Immature natural killer cell (primary cell): ENCODE data around the gene TNNC1. TPM values are rescaled to one million over a fixed set of nuclear protein-coding genes. Genes with fewer than 3 reads are reported as not detected.

Source experiments
- DNase-seq, 3 donors: peaks; one replicate each; pipeline ENCODE4 v3.0.0; 2022; ENCODE audit warnings: mixed read lengths in 1 of 3
- H3K27ac Mint-ChIP-seq, 6 donors: one replicate each; pipeline ENCODE4 v1.8.0; 2020; ENCODE audit warnings: mixed read lengths in 6 of 6, mild to moderate bottlenecking in 5 of 6, inconsistent platforms in 4 of 6, moderate library complexity in 3 of 6
- H3K27me3 Mint-ChIP-seq, 3 donors: one replicate each; pipeline ENCODE4 v1.8.0; 2020 to 2021; ENCODE audit warnings: low read depth in 3 of 3, mild to moderate bottlenecking in 3 of 3, mixed read lengths in 3 of 3, moderate library complexity in 3 of 3, inconsistent platforms in 1 of 3
- H3K36me3 Mint-ChIP-seq, 3 donors: one replicate each; pipeline ENCODE4 v1.8.0; 2020; ENCODE audit warnings: mixed read lengths in 3 of 3, inconsistent platforms in 2 of 3, mild to moderate bottlenecking in 2 of 3
- H3K4me1 Mint-ChIP-seq, 2 donors: one replicate each; pipeline ENCODE4 v1.8.0; 2020; ENCODE audit warnings: inconsistent platforms in 2 of 2, mild to moderate bottlenecking in 2 of 2, mixed read lengths in 2 of 2, moderate library complexity in 1 of 2
- H3K4me3 Mint-ChIP-seq, 5 donors: one replicate each; pipeline ENCODE4 v1.8.0; 2020; ENCODE audit warnings: mild to moderate bottlenecking in 5 of 5, mixed read lengths in 5 of 5, inconsistent platforms in 3 of 5, moderate library complexity in 3 of 5
- H3K9me3 Mint-ChIP-seq, 6 donors: one replicate each; pipeline ENCODE4 v1.8.0; 2020; ENCODE audit warnings: mild to moderate bottlenecking in 6 of 6, mixed read lengths in 6 of 6, inconsistent platforms in 4 of 6, moderate library complexity in 3 of 6
- polyA plus RNA-seq, 3 donors: library from polyadenylated mRNA; unstranded; fragments of 300-500 nt; fragmentation: Illumina TruSeq; gene quantifications; one replicate each; pipeline ENCODE4 v1.2.3, GENCODE V29; 2021

The TNNC1 gene
- polyA plus RNA-seq, 3 donors from 2014 or later, result not detected

DNA sequence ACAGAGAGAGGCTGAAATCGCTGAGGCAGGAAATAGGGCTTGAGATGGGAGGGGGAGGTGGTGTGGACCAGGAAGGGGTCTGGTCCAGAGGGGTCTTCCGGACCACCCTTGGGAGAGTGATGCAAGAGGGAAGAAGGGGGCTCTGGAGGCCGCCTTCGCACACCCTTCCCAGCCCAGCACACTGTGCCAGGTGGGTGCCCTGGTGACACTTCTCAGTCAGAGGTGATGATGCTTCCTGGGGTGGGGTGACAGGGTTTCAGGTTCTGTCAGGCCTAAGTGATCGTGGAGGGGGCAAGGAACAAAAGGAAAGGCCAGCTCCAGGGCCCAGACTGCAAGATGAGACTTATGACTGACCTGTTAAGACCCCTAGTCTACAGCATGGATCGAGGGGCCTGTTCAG lies 21.6 kb downstream of the TNNC1 start:
- peak overlapping the region in 1 of 6 donors; percentile 55 for H3K27ac Mint-ChIP-seq
- peaks cover 0 to 2% (median 2%) of the 10 kb centered on the region in 3 donors for H3K27me3 Mint-ChIP-seq
- no peak for DNase-seq
- no peaks in the 10 kb centered on the region for H3K4me1 Mint-ChIP-seq
- H3K4me3 Mint-ChIP-seq, result no peak overlapping the region
- H3K36me3 Mint-ChIP-seq, result no peaks in the 10 kb centered on the region
- no peaks in the 10 kb centered on the region for H3K9me3 Mint-ChIP-seq

GRCh38 chr3:52431459-52432223 lies 22.2 kb downstream of the TNNC1 start:
- peaks cover 0 to 2% (median 2%) of the 10 kb centered on the region in 3 donors for H3K27me3 Mint-ChIP-seq
- no peak overlapping the region for H3K4me3 Mint-ChIP-seq
- no peak for DNase-seq
- H3K9me3 Mint-ChIP-seq, result no peaks in the 10 kb centered on the region
- H3K27ac Mint-ChIP-seq, result no peak overlapping the region
- H3K4me1 Mint-ChIP-seq, result no peaks in the 10 kb centered on the region
- H3K36me3 Mint-ChIP-seq, result no peaks in the 10 kb centered on the region

GRCh38 chr3:52430416-52430810 lies 23.4 kb downstream of the TNNC1 start:
- Mint-ChIP-seq H3K9me3 (no peaks in the 10 kb centered on the region), H3K27ac (no peak overlapping the region)

GRCh38 chr3:52429779-52430415 lies 23.9 kb downstream of the TNNC1 start:
- Mint-ChIP-seq H3K9me3 (no peaks in the 10 kb centered on the region), H3K27ac (no peak overlapping the region), H3K4me3 (no peak overlapping the region), H3K27me3 (peaks cover 0 to 2% (median 2%) of the 10 kb centered on the region in 3 donors), H3K4me1 (no peaks in the 10 kb centered on the region), H3K36me3 (no peaks in the 10 kb centered on the region)
- no peak for DNase-seq

More at GRCh38 chr3:52430416-52430810, 23.4 kb downstream of the TNNC1 start:
- no peak for DNase-seq
- H3K4me3 Mint-ChIP-seq, result no peak overlapping the region
- no peaks in the 10 kb centered on the region for H3K4me1 Mint-ChIP-seq
- H3K27me3 Mint-ChIP-seq, result peaks cover 0 to 2% (median 2%) of the 10 kb centered on the region in 3 donors
- H3K36me3 Mint-ChIP-seq, result no peaks in the 10 kb centered on the region

GRCh38 chr3:52429031-52429430 lies 24.8 kb downstream of the TNNC1 start:
- no peaks in the 10 kb centered on the region for H3K4me1 Mint-ChIP-seq
- H3K27me3 Mint-ChIP-seq, result peaks cover 0 to 2% (median 0%) of the 10 kb centered on the region in 3 donors
- DNase-seq, result no peak
- no peaks in the 10 kb centered on the region for H3K9me3 Mint-ChIP-seq
- no peak overlapping the region for H3K27ac Mint-ChIP-seq
- H3K4me3 Mint-ChIP-seq, result no peak overlapping the region
- H3K36me3 Mint-ChIP-seq, result no peaks in the 10 kb centered on the region

DNA sequence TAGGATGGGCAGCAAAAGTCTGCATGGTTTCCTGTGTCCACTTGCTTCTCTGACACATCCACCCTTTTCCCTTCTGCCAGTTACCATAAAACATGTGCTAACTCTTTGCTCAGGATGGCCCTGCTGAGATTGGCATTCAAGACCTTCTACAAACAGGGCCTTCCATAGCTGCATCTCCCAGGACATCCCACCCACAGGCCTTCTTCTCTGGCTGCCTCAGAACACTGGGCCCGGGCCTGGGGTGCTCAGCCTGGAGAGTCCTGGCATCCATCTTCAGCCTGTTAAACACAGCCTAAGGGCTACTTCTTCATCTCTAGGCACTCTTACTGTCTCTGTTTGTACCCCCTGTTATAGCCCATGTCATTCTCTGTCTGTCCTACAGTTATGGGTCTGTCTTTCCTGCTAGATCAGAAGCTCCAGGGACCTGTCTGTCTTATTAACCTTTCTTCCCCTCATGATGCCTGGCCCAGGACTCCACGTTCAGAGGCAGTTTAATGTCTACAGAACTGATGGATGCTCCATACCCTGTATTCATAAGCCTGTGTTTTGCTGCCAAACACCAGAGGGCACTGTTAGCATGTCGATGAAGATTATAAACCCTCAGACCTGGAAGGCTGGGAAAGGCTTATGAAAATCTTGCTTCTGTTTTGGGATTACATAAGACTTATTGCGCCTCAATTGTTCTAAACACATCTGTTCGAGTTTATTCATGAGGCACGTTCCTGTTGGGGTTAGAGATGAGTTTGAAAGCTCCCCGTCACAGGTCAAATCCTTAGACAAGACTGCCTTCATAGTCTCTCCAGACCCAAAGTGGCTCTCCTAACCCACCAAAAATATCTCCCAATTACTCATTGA lies 25.5 kb downstream of the TNNC1 start:
- peak; percentile 25 to 39 (median 34) for DNase-seq
- Mint-ChIP-seq H3K9me3 (no peaks in the 10 kb centered on the region), H3K27ac (no peak overlapping the region), H3K27me3 (peaks cover 0 to 2% (median 0%) of the 10 kb centered on the region in 3 donors), H3K4me3 (no peak overlapping the region), H3K36me3 (no peaks in the 10 kb centered on the region), H3K4me1 (no peaks in the 10 kb centered on the region)

GRCh38 chr3:52423173-52423572 lies 30.7 kb downstream of the TNNC1 start:
- no peak for DNase-seq
- H3K27ac Mint-ChIP-seq, result peak overlapping the region in 1 of 6 donors; percentile 54
- H3K27me3 Mint-ChIP-seq, result no peaks in the 10 kb centered on the region
- no peak overlapping the region for H3K4me3 Mint-ChIP-seq
- H3K4me1 Mint-ChIP-seq, result no peaks in the 10 kb centered on the region
- H3K9me3 Mint-ChIP-seq, result no peaks in the 10 kb centered on the region
- H3K36me3 Mint-ChIP-seq, result peaks cover 0 to 7% (median 4%) of the 10 kb centered on the region in 3 donors

GRCh38 chr3:52422669-52423068 lies 31.2 kb downstream of the TNNC1 start:
- Mint-ChIP-seq H3K4me3 (no peak overlapping the region), H3K9me3 (no peaks in the 10 kb centered on the region), H3K27ac (no peak overlapping the region)

GRCh38 chr3:52420388-52420787 lies 33.5 kb downstream of the TNNC1 start:
- Mint-ChIP-seq H3K9me3 (no peaks in the 10 kb centered on the region), H3K4me3 (no peak overlapping the region), H3K27ac (no peak overlapping the region), H3K4me1 (no peaks in the 10 kb centered on the region), H3K27me3 (no peaks in the 10 kb centered on the region), H3K36me3 (peaks cover 0 to 11% (median 7%) of the 10 kb centered on the region in 3 donors)
- DNase-seq, result no peak

More at GRCh38 chr3:52422669-52423068, 31.2 kb downstream of the TNNC1 start:
- no peak for DNase-seq
- H3K36me3 Mint-ChIP-seq, result peaks cover 0 to 7% (median 4%) of the 10 kb centered on the region in 3 donors
- no peaks in the 10 kb centered on the region for H3K4me1 Mint-ChIP-seq
- H3K27me3 Mint-ChIP-seq, result no peaks in the 10 kb centered on the region

GRCh38 chr3:52415800-52416199 lies 38.0 kb downstream of the TNNC1 start:
- Mint-ChIP-seq H3K36me3 (peaks cover 0 to 12% (median 7%) of the 10 kb centered on the region in 3 donors), H3K4me3 (no peak overlapping the region), H3K27me3 (peaks cover 2 to 3% (median 2%) of the 10 kb centered on the region in 3 donors), H3K4me1 (peaks cover 14 to 16% of the 10 kb centered on the region in 2 donors), H3K9me3 (no peaks in the 10 kb centered on the region), H3K27ac (no peak overlapping the region)
- DNase-seq, result no peak

GRCh38 chr3:52408466-52408865 lies 45.4 kb downstream of the TNNC1 start:
- Mint-ChIP-seq H3K4me1 (peaks cover 37 to 46% of the 10 kb centered on the region in 2 donors), H3K27ac (peak overlapping the region; percentile 85 to 98 (median 96)), H3K27me3 (peaks cover 5 to 11% (median 7%) of the 10 kb centered on the region in 3 donors), H3K9me3 (no peaks in the 10 kb centered on the region), H3K36me3 (peaks cover 0 to 24% (median 3%) of the 10 kb centered on the region in 3 donors), H3K4me3 (peak overlapping the region; percentile 89 to 97 (median 94))
- no peak for DNase-seq

DNA sequence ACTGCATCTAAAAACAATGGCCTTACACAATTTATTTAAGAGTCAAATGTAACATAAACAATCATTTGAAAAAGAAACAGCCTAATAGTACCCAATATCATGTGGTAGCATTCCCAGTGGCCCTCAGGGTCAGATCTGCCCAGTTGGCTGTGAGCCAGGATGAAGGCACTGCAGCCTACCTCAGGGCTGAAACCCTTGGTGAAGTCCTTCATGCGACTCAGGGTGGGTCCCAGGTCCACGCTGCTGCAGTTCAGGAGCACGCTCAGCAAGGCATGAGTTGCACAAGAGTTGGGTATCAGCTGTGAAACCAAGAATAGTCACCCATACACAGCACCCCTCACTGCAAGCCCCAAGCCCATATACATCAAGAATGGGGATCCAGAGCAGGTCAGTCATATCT lies 46.1 kb downstream of the TNNC1 start:
- peaks cover 0 to 24% (median 3%) of the 10 kb centered on the region in 3 donors for H3K36me3 Mint-ChIP-seq
- H3K4me3 Mint-ChIP-seq, result peak overlapping the region; percentile 12 to 97 (median 89)
- peaks cover 37 to 46% of the 10 kb centered on the region in 2 donors for H3K4me1 Mint-ChIP-seq
- H3K27me3 Mint-ChIP-seq, result peaks cover 5 to 11% (median 7%) of the 10 kb centered on the region in 3 donors
- H3K27ac Mint-ChIP-seq, result peak overlapping the region; percentile 27 to 98 (median 88)
- no peak for DNase-seq
- no peaks in the 10 kb centered on the region for H3K9me3 Mint-ChIP-seq

DNA sequence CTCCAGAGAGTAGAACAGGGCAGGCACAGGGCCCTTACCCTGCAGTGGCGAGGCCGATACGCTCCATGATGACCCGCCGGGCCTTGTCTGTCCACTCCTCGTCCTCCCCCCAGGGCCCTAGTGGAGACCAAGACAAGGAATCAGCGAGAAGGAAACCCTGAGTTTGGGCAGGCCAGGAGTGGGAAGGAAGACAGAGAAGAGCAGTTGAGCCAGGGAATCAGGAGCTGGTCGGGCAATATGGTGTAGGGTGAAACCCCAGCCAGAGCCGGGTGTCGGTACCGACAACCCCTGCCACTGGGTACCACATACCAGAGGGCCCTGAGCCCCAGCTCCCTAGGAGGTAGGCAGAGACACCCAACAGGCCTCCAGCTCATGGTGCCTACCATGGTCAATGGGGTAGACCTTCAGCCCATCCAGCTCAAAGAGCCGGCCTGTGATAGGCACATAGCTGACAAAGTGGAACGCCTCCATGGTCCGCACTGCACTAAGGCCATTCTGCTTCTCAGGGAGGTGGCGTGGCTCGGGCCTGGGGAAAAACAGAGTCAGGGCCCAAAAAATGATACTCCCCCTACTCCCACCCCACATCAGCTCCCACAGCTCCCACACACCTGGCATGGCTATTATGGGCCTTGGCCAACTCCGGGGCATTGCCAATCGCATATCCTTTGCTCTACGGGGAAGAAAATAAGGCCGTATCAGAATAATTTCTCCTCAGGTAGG lies 46.9 kb downstream of the TNNC1 start:
- no peak for DNase-seq
- Mint-ChIP-seq H3K9me3 (no peaks in the 10 kb centered on the region), H3K36me3 (peaks cover 0 to 24% (median 3%) of the 10 kb centered on the region in 3 donors), H3K4me1 (peaks cover 32 to 44% of the 10 kb centered on the region in 2 donors), H3K27me3 (peaks cover 5 to 11% (median 7%) of the 10 kb centered on the region in 3 donors), H3K27ac (peak overlapping the region in 2 of 6 donors; percentile 61 to 70), H3K4me3 (peak overlapping the region in 2 of 5 donors; percentile 5 to 89)
